Measurements from ENCODE around the gene ELL2.

The ELL2 gene

GRCh38 chr5:95961617-95962474 lies at the start of gene ELL2:
Gene ELL2, minus strand, starts transcription at chr5:95961851. Its CDS starts 130 bp downstream, at chr5:95961721.
- DNase-seq (ENCODE audit: low read depth), result peak; percentile 96

GRCh38 chr5:96008987-96009647 lies 47.5 kb upstream of the ELL2 start:
- DNase-seq (ENCODE audit: low read depth), result no peak

GRCh38 chr5:96008487-96008886 lies 46.8 kb upstream of the ELL2 start:
- DNase-seq (ENCODE audit: low read depth), result no peak

GRCh38 chr5:96007051-96007450 lies 45.4 kb upstream of the ELL2 start:
- DNase-seq (ENCODE audit: low read depth), result no peak

GRCh38 chr5:96006291-96006690 lies 44.6 kb upstream of the ELL2 start:
- DNase-seq (ENCODE audit: low read depth), result no peak

GRCh38 chr5:96004754-96005153 lies 43.1 kb upstream of the ELL2 start:
- DNase-seq (ENCODE audit: low read depth), result no peak

GRCh38 chr5:96004087-96004486 lies 42.4 kb upstream of the ELL2 start:
- DNase-seq (ENCODE audit: low read depth), result no peak

- DNase-seq (ENCODE audit: low read depth), result no peak
These were observed 39.6 kb upstream of the ELL2 start for GRCh38 chr5:96001262-96001661.

- no peak for DNase-seq (ENCODE audit: low read depth)
These were observed 38.7 kb upstream of the ELL2 start for GRCh38 chr5:96000308-96000707.

GRCh38 chr5:95996904-95997723 lies 35.5 kb upstream of the ELL2 start:
- DNase-seq (ENCODE audit: low read depth), result no peak

GRCh38 chr5:95995962-95996489 lies 34.4 kb upstream of the ELL2 start:
- DNase-seq (ENCODE audit: low read depth), result no peak

GRCh38 chr5:95993776-95994175 lies 32.1 kb upstream of the ELL2 start:
- DNase-seq (ENCODE audit: low read depth), result no peak

GRCh38 chr5:95993266-95993665 lies 31.6 kb upstream of the ELL2 start:
- no peak for DNase-seq (ENCODE audit: low read depth)

- DNase-seq (ENCODE audit: low read depth), result no peak
These were observed 27.8 kb upstream of the ELL2 start for GRCh38 chr5:95989283-95990048.

GRCh38 chr5:95988877-95989276 lies 27.2 kb upstream of the ELL2 start:
- DNase-seq (ENCODE audit: low read depth), result no peak

- DNase-seq (ENCODE audit: low read depth), result no peak
These were observed 26.4 kb upstream of the ELL2 start for GRCh38 chr5:95988094-95988493.

GRCh38 chr5:95986937-95987520 lies 25.4 kb upstream of the ELL2 start:
- DNase-seq (ENCODE audit: low read depth), result no peak

GRCh38 chr5:95986001-95986400 lies 24.4 kb upstream of the ELL2 start:
- DNase-seq (ENCODE audit: low read depth), result no peak

GRCh38 chr5:95985249-95985648 lies 23.6 kb upstream of the ELL2 start:
- DNase-seq (ENCODE audit: low read depth), result no peak

- no peak for DNase-seq (ENCODE audit: low read depth)
These were observed 22.8 kb upstream of the ELL2 start for GRCh38 chr5:95984287-95984938.

GRCh38 chr5:95983509-95983908 lies 21.9 kb upstream of the ELL2 start:
- DNase-seq (ENCODE audit: low read depth), result no peak

Measured in activated T-cell treated with anti-CD3 and anti-CD28 coated beads for 48 hours (primary cell).